Measurements from ENCODE around the gene HYAL2. TPM values are rescaled to one million over a fixed set of nuclear protein-coding genes. Genes with fewer than 3 reads are reported as not detected.
A peak's percentile ranks its signal among the peaks of the same experiment; 100 is the strongest.

The HYAL2 gene
- total RNA-seq, 2 donors from 2014 or later = 1.6 to 2.1 TPM

DNA sequence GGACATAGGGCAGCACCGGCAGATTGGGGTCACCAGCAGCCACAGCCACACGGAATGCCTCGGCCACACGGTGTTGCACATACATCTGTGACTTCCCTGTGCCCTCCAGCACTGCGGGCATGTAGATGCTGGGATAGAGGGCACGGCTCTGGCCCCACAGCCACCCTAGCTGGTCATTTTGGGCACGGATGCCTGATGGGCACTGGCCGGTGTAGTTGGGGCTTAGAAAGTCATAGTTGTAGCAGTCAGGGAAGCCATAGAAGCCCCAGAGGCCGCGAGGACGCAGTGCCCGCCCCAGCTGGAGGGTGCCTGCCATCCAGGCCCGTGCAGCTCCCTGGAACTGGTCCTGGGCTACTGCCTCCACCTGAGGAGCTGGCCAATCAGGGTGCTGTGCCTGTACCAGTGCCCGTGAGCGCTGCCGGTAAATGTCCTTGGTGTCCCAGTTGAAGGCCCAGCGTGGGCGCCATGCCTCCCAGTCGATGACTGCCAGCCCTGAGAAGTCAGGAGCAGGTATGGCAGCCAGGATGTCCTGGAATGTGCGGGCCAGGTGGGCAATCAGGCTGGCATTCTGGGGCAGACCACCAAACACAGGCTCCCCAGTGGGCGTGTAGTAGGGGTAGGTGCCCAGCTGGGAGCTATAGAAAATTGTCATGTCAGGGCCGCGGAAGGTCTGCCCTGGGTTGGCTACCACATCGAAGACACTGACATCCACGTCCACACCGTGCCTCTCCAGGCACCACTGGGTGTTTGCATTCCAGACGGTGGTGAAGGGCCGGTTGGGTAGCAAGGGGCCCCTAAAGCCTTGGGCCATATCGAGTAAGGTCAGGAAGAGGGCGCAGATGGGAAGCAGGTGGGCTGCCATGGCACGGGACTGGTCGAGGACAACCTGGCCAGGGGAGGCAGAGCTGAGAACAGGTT, 20.2 kb downstream of the HYAL2 start:
- H3K27ac Mint-ChIP-seq = peak overlapping the region; percentile 41
- DNase-seq = no peak

DNA sequence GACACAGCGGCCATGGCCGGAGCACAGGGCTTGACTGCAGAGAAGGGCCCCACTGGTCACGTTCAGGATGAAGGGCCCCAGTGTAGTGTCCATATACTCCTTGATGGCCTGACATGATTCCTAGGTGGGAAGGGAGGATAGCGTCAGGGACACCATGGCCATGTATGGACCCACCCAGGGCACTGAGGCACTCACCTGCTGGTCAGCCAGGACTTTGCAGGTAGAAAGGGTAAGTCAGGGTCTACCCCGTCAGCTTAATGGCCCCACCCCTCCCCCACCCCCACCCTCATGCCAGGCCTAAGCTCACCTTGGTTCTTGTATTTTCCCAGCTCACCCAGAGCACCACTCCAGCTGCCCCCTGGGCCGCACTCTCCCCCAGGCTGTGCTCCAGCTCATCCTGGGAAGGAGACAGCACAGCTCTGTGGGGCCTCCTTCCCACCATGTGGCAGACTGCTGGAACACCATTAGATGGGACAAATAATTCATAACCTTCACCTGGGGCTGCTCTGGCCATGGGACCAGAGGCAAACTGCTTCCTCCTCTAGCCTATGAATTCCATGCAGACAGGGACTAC, 21.8 kb downstream of the HYAL2 start:
- ATAC-seq = no peak
- Mint-ChIP-seq H3K27ac (peak overlapping the region; percentile 97), H3K4me1 (peaks cover 22% of the 10 kb centered on the region), H3K4me3 (peak overlapping the region; percentile 96), H3K36me3 (ENCODE audit: low read depth) (no peaks in the 10 kb centered on the region), H3K27me3 (no peaks in the 10 kb centered on the region)
- no peaks in the 10 kb centered on the region for H3K9me3 ChIP-seq (ENCODE audit: control insufficient read depth, low read length, poor library complexity, severe bottlenecking)
- DNase-seq = no peak

More for the DNA sequence above, 20.2 kb downstream of the HYAL2 start:
- Mint-ChIP-seq H3K36me3 (ENCODE audit: low read depth) (no peaks in the 10 kb centered on the region), H3K4me1 (peaks cover 22% of the 10 kb centered on the region), H3K4me3 (no peak overlapping the region), H3K27me3 (no peaks in the 10 kb centered on the region)
- no peaks in the 10 kb centered on the region for H3K9me3 ChIP-seq (ENCODE audit: control insufficient read depth, low read length, poor library complexity, severe bottlenecking)
- ATAC-seq = no peak

DNA sequence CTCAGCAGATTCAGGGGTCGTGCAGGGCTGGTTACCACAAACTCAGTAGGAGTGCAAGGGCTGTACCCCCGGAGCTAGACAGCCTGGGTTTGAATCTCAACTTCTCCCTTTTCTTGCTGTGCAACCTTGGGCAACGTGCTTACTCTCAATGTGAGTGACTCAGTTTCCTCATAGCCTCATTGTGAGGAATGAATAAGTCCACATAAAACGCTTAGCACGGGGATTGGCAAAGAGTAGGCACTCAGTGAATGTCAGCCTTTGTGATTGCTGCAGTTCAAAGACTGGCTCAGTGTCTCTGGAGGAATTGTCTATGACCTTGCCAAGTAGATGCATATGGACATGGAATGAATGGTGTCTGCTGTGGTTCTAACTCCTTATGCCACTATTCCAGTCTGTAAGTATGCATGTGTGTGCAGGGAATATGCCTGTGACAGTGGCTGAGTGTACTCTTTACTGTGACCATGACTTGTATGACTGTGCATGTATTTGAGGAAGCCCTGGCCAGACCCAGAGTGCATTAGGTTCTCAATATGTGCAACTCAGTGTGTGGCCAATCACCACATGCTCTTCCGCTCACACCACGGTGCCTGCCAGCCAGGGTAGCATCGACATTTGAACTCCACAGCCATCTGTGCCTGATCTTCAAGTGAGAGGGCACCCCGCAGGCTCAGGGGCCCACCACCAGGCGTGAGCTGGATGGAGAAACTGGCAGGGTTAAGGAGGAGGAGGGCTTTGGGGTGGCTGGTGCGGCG, 22.4 kb downstream of the HYAL2 start:
- Mint-ChIP-seq H3K4me1 (peaks cover 22% of the 10 kb centered on the region), H3K27ac (peak overlapping the region; percentile 97), H3K36me3 (ENCODE audit: low read depth) (no peaks in the 10 kb centered on the region), H3K27me3 (no peaks in the 10 kb centered on the region), H3K4me3 (peak overlapping the region; percentile 96)
- no peaks in the 10 kb centered on the region for H3K9me3 ChIP-seq (ENCODE audit: control insufficient read depth, low read length, poor library complexity, severe bottlenecking)
- DNase-seq (no peak), ATAC-seq (no peak)

DNA sequence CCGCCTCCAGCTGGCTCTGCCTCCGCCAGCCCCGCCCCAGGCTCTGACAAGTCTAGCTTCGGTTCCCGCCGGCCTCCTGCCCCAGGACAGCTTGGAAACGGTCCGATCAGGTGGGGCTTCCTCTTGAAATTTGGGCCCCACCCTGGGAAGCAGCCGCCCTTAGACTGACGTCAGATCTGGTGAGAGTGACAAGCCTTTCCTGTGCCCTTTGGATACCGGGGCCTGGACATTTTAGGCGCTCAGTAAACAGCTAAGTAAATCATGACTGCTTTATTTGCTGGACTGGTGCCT, 23.0 kb downstream of the HYAL2 start:
- Mint-ChIP-seq H3K4me1 (peaks cover 22% of the 10 kb centered on the region), H3K4me3 (peak overlapping the region; percentile 96), H3K27ac (peak overlapping the region; percentile 97), H3K27me3 (no peaks in the 10 kb centered on the region), H3K36me3 (ENCODE audit: low read depth) (no peaks in the 10 kb centered on the region)
- ATAC-seq (no peak), DNase-seq (no peak)
- no peaks in the 10 kb centered on the region for H3K9me3 ChIP-seq (ENCODE audit: control insufficient read depth, low read length, poor library complexity, severe bottlenecking)

DNA sequence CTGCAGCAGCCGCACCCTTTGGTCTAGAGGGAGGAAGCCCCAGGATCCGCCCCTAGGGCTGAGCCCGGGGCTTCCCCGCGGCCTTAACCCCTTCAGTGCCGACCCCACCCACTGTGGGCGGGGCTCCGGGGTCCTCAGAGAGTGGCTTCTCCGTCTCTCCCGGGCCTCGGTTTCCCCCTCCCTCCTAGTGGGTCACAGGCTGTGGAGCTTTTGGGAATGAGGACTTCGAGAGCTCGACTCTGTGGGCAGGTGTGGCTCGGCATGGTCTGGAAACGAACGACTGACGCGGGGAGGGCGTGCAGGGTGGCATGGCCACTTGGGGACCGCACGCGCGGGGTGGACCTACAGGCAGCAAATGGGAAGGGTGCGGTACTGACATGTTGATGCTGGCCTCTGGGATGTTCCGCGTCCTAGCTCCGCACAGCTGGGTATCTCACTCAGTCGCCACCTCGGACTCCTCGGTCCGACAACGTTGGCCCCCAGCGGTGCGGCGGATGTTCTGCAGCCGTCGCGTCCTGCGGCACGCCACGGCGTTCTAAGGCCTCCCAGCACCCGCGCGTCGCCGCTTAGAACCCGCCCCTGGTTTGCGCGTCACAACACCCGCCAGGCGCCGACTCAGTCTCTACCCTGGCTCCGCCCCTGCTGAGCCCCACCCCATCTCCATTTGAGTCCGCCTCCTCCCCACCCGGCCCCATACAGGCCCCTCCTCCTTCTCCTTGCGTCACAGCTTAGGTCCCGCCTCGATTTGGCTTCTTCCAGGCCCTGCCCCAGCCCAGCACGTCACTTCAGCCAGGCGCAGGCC, 23.5 kb downstream of the HYAL2 start, which contains the start of the genes HYAL3 and NAA80:
Gene HYAL3, minus strand, starts transcription at position 570 of the 802 bp plus-strand sequence. CDS start 3,803 bp downstream, outside the sequence.
Gene NAA80, minus strand, starts transcription at position 570 of the 802 bp plus-strand sequence. CDS start 1,942 bp downstream, outside the sequence.
- Mint-ChIP-seq H3K27me3 (no peaks in the 10 kb centered on the region), H3K27ac (peak within 1 kb of the TSS; percentile 97), H3K4me3 (peak within 1 kb of the TSS; percentile 96), H3K4me1 (peaks cover 22% of the 10 kb centered on the region), H3K36me3 (ENCODE audit: low read depth) (no peaks in the 10 kb centered on the region)
- ATAC-seq (peak; percentile 87), DNase-seq (peak; percentile 97 to 99 (median 97))
- H3K9me3 ChIP-seq (ENCODE audit: control insufficient read depth, low read length, poor library complexity, severe bottlenecking) = no peaks in the 10 kb centered on the region

DNA sequence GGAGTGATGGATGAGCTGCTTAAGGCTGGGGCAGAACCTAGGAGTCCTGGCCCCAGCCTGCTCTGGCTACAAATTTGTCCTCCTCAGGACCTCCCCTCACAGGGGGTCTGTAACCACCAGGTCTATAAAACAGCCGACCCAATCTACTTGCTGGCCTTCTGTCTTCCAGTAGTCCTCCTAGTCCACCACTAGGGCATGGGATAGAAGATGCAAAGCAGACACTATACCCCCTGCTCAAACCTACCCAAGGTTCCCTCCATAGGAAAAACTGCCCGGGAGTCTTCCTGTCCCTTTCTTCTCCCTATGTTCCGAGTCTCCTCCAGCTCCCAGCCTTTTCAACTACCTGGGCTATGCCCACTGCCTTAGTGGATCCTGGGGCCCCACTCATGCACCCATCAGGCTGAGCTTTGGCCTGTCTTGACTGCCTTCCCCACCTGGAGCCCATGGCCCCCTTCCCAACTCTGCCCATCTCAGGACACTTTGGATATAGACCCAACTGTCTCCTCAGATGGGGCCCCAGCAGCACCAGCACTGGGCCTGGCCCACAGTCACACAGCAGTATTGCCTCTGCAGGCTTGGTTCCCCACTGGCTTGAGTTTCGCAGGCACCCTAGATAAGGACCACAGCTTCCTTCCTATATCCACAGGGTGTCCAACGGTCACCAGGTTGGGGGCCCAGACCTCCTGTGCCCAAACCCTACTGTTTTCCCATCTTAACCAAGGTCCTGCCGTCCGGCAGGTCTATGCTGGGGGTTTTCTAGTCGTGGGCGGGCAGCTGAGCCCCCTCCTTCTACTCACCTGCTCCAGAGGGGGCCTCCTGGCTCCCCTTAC, 24.4 kb downstream of the HYAL2 start:
- H3K4me3 Mint-ChIP-seq = peak overlapping the region; percentile 96
- ATAC-seq = no peak
- no peak for DNase-seq
- peaks cover 22% of the 10 kb centered on the region for H3K4me1 Mint-ChIP-seq
- H3K27me3 Mint-ChIP-seq = no peaks in the 10 kb centered on the region
- H3K27ac Mint-ChIP-seq = peak overlapping the region; percentile 97
- no peaks in the 10 kb centered on the region for H3K9me3 ChIP-seq (ENCODE audit: control insufficient read depth, low read length, poor library complexity, severe bottlenecking)
- H3K36me3 Mint-ChIP-seq (ENCODE audit: low read depth) = no peaks in the 10 kb centered on the region

DNA sequence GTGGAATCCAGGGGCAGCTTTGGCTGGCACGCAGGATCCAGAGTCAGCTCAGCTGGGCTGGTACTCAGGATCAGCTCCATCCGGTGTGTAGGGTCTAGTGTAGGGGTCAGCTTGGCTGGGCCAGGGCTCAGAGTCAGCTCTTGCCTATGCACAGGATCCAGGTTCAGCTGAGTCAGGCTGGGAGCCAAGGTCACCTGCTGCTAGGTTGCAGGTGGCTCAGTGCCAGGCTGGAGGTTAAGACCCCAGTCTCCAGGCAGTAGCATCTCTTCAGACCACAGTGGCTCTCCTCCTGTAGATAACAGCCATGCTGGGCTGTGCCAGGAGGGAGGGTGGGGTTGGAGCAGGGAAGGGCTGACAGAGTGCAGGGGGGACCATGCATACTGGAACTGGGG, 25.2 kb downstream of the HYAL2 start:
- Mint-ChIP-seq H3K36me3 (ENCODE audit: low read depth) (no peaks in the 10 kb centered on the region), H3K27me3 (no peaks in the 10 kb centered on the region), H3K4me1 (peaks cover 28% of the 10 kb centered on the region), H3K27ac (peak overlapping the region; percentile 97), H3K4me3 (no peak overlapping the region)
- ATAC-seq (no peak), DNase-seq (no peak)
- H3K9me3 ChIP-seq (ENCODE audit: control insufficient read depth, low read length, poor library complexity, severe bottlenecking) = no peaks in the 10 kb centered on the region

DNA sequence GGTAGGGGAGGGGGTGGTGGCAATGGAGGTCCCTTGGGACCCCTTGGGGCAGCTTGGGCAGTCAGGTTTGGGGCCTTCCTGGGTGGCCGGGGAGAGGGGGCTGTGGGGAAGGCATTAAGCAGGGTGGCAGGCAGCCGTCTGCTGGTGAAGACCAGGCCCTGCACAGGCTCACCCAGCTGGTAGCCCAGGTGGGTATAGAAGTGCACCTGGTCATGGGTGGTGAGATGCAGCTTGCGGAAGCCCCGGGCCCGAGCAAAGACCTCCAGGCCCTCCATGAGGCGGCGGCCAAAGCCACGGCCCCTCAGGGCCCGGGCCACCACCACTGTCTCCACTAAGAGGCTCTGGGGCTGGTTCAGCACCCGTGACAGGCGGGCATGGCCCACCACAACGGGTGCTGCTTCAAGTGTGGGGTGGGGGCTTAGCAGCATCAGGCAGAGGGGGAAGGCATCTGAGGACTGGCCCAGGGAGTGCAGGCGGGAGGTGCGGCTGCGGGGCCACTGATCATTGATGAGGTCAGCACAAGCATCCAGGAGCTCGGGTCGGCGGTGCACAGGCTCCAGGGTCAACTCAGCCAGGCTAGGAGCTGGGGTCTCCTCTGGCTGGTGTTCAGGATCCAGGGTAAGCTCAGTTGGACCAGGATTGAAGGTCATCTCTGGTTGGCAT, 25.7 kb downstream of the HYAL2 start:
- peaks cover 30% of the 10 kb centered on the region for H3K4me1 Mint-ChIP-seq
- DNase-seq (no peak), ATAC-seq (no peak)
- H3K9me3 ChIP-seq (ENCODE audit: control insufficient read depth, low read length, poor library complexity, severe bottlenecking) = no peaks in the 10 kb centered on the region
- H3K36me3 Mint-ChIP-seq (ENCODE audit: low read depth) = no peaks in the 10 kb centered on the region
- no peaks in the 10 kb centered on the region for H3K27me3 Mint-ChIP-seq
- H3K27ac Mint-ChIP-seq = peak overlapping the region; percentile 97
- peak overlapping the region; percentile 55 for H3K4me3 Mint-ChIP-seq

DNA sequence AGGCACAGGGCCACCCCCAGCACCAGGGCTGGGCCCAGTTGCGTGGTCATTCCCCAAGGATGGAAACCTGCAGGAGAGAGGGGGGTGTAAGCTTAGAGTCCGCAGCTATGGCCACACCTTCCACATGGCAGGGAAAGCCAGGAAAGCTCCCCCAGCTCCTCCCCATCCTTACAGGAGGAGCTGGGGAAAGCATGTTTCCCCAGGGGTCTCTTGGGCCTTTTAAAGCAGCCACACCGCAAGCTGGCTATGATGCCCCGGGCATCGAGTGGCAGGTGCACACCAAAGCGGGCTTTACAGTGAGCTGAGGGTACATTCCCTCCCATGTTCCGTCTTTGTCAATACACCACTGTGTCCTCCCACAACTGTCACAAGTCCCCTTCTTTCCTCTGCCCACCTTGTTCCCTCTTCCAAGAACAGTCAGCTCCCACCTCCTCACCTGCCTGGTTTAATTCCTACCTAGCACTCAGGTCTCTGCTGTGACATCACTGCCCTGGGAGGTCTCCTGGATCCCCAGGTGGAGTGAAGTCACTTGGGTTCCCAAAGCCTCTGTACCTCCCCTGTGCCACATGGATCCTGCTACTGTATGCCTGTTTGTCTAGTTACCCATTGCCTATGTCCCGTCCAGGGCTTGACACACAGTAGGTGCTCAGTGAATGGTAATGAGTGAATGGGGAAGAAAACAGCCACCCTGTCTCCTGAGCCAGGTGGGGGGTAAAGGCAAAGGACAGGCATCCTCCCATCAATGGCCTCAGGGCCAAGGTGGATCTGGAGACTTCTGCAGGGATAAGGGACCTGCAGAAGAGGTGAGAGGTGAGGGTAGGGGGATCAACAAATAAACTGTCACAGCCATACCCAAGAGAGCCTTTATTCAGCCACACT, 26.8 kb downstream of the HYAL2 start:
- Mint-ChIP-seq H3K4me1 (peaks cover 32% of the 10 kb centered on the region), H3K36me3 (ENCODE audit: low read depth) (no peaks in the 10 kb centered on the region), H3K27me3 (no peaks in the 10 kb centered on the region), H3K4me3 (no peak overlapping the region), H3K27ac (no peak overlapping the region)
- H3K9me3 ChIP-seq (ENCODE audit: control insufficient read depth, low read length, poor library complexity, severe bottlenecking) = no peaks in the 10 kb centered on the region
- DNase-seq (no peak), ATAC-seq (no peak)

DNA sequence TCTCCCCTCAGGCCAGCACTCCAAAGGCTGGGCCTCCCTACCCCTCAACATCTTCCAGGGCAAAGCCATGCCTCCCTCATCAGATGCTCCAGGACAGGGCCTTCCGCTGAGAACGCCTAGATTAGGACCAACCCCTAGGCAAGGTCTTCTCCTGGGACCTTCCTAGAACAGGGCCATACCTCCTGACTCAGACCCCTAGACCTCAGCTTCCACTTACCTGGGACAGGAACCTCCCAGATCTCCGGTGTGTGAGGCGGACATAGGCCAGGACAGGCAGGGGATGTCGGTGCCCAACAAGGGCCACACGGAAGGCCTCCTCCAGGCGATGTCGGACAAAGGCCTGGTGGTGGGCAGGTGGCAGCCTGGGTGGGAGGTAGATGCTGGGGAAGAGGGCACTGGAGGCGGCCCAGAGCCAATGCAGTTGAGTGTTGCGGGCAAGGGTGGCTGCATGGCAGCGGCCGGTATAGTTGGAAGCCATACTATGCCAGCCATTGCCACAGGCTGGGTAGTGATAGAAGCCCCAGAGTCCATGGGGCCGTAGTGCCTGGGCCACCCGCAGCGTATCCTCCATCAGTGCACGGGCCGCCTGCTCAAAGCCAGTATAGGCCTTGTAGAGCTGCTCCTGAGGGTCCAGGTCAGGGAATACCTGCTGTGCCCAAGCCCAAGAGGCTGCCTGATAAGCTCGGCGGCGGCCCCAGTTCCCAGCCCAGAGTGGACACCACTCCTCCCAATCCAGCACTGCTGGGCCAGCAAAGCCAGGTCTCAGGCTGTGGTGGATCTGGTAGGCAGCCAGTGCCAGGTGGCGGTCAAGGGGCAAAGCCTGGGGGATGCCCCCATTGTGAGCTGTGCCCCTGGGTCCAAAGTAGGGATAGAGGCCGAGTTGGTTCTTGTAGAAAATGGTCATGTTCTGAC, 27.8 kb downstream of the HYAL2 start:
- Mint-ChIP-seq H3K27me3 (no peaks in the 10 kb centered on the region), H3K4me3 (no peak overlapping the region), H3K27ac (no peak overlapping the region), H3K4me1 (peaks cover 25% of the 10 kb centered on the region), H3K36me3 (ENCODE audit: low read depth) (no peaks in the 10 kb centered on the region)
- no peaks in the 10 kb centered on the region for H3K9me3 ChIP-seq (ENCODE audit: control insufficient read depth, low read length, poor library complexity, severe bottlenecking)
- no peak for ATAC-seq
- peak in 1 of 3 donors; percentile 3 for DNase-seq
